OCI-LY7 (cell line): ENCODE data around the gene PLSCR1.

Experiments
- EZH2phosphoT487 ChIP-seq: fragments of 200-600 bp; sonication (generic); IDR thresholded peaks from 2 replicates; pipeline ENCODE4 v1.6.1; 2018; ENCODE audit warnings: low read depth, borderline replicate concordance, mild to moderate bottlenecking, mixed run types, antibody characterized with exemption, low read length, moderate library complexity, mixed read lengths
- TF ChIP-seq, protein P1 (sequence below): fragments of 200-600 bp; sonication (generic); conservative IDR thresholded peaks from 2 replicates; pipeline ENCODE4 v1.5.1; 2014; ENCODE audit warnings: mild to moderate bottlenecking, antibody characterized with exemption, low read length, moderate library complexity, mixed read lengths

DNA sequence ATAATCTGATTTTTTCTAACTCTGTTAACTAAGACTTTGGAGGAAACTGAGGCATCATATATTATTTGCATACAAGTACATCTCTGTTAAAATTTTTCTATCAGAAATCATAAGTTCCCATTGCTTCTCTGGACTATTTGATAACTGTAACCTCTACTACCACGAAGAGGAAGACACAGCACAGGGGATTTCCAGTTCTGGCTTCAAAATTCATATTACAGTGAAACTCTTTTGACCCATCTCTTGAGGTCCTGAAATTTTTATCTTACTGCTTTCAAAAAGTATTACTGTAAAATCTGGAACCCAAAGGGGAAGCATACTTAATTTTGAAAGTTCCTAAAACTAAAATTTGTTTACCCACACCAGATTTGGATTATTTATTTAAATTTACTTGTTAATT, 4.2 kb downstream of the PLSCR1 start:
- no peak for TF ChIP-seq EZH2phosphoT487
- TF ChIP-seq, protein P1, sequence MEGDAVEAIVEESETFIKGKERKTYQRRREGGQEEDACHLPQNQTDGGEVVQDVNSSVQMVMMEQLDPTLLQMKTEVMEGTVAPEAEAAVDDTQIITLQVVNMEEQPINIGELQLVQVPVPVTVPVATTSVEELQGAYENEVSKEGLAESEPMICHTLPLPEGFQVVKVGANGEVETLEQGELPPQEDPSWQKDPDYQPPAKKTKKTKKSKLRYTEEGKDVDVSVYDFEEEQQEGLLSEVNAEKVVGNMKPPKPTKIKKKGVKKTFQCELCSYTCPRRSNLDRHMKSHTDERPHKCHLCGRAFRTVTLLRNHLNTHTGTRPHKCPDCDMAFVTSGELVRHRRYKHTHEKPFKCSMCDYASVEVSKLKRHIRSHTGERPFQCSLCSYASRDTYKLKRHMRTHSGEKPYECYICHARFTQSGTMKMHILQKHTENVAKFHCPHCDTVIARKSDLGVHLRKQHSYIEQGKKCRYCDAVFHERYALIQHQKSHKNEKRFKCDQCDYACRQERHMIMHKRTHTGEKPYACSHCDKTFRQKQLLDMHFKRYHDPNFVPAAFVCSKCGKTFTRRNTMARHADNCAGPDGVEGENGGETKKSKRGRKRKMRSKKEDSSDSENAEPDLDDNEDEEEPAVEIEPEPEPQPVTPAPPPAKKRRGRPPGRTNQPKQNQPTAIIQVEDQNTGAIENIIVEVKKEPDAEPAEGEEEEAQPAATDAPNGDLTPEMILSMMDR: no peak
